Measurements from ENCODE around the gene FEM1C. TPM values are rescaled to one million over a fixed set of nuclear protein-coding genes. Genes with fewer than 3 reads are reported as not detected.

The FEM1C gene
- total and polyA plus RNA-seq, 2 donors from 2014 or later = 4.3 to 18.6 TPM

GRCh38 chr5:115526604-115527003 lies 18.0 kb downstream of the FEM1C start:
- no peak for TF ChIP-seq CTCF (IDR thresholded peaks at IDR 0.05; ENCODE audit: borderline replicate concordance, extremely low read depth, insufficient read depth)
- H3K4me1 ChIP-seq (ENCODE audit: control insufficient read depth in 2 of 3, insufficient read depth in 2 of 3, low read depth in 1 of 3, low read length in 3 of 3) = peaks cover 0 to 6% (median 2%) of the 10 kb centered on the region in 3 donors
- H3K27me3 ChIP-seq (ENCODE audit: control insufficient read depth, insufficient read depth, low read length) = no peaks in the 10 kb centered on the region
- H3K4me3 ChIP-seq (ENCODE audit: low read length in 3 of 3) = no peak overlapping the region
- no peak overlapping the region for H3K9ac ChIP-seq (ENCODE audit: low read length in 3 of 3)
- no peak overlapping the region for H3K27ac ChIP-seq (ENCODE audit: low read depth in 2 of 2, low read length in 2 of 2)
- FAIRE-seq (no peak), DNase-seq (no peak)
- no peaks in the 10 kb centered on the region for H3K9me3 ChIP-seq (ENCODE audit: control insufficient read depth in 2 of 3, insufficient read depth in 1 of 3, low read length in 3 of 3)
- peaks cover 3 to 14% (median 7%) of the 10 kb centered on the region in 3 donors for H3K36me3 ChIP-seq (ENCODE audit: control insufficient read depth in 2 of 3, insufficient read depth in 3 of 3, low read length in 3 of 3)
- intact Hi-C loops (cut with DNase I) = no loop called here

- FAIRE-seq = no peak
These were observed 20.3 kb downstream of the FEM1C start for GRCh38 chr5:115524199-115524847.

GRCh38 chr5:115522832-115523403 lies 21.7 kb downstream of the FEM1C start:
- H3K4me1 ChIP-seq (ENCODE audit: control insufficient read depth in 2 of 3, insufficient read depth in 2 of 3, low read depth in 1 of 3, low read length in 3 of 3) = peaks cover 0 to 6% (median 2%) of the 10 kb centered on the region in 3 donors
- TF ChIP-seq CTCF (IDR thresholded peaks at IDR 0.05; ENCODE audit: borderline replicate concordance, extremely low read depth, insufficient read depth) = no peak
- no peak overlapping the region for H3K4me3 ChIP-seq (ENCODE audit: low read length in 3 of 3)
- FAIRE-seq (no peak), DNase-seq (no peak)
- H3K36me3 ChIP-seq (ENCODE audit: control insufficient read depth in 2 of 3, insufficient read depth in 3 of 3, low read length in 3 of 3) = peaks cover 3 to 14% (median 7%) of the 10 kb centered on the region in 3 donors
- no peaks in the 10 kb centered on the region for H3K27me3 ChIP-seq (ENCODE audit: control insufficient read depth, insufficient read depth, low read length)
- H3K9ac ChIP-seq (ENCODE audit: low read length in 3 of 3) = no peak overlapping the region
- no peaks in the 10 kb centered on the region for H3K9me3 ChIP-seq (ENCODE audit: control insufficient read depth in 2 of 3, insufficient read depth in 1 of 3, low read length in 3 of 3)
- intact Hi-C loops (cut with DNase I) = no loop called here
- H3K27ac ChIP-seq (ENCODE audit: low read depth in 2 of 2, low read length in 2 of 2) = no peak overlapping the region

More at GRCh38 chr5:115524199-115524847, 20.3 kb downstream of the FEM1C start:
- Histone ChIP-seq H3K9me3 (ENCODE audit: control insufficient read depth in 2 of 3, insufficient read depth in 1 of 3, low read length in 3 of 3) (no peaks in the 10 kb centered on the region), H3K36me3 (ENCODE audit: control insufficient read depth in 2 of 3, insufficient read depth in 3 of 3, low read length in 3 of 3) (peaks cover 3 to 14% (median 7%) of the 10 kb centered on the region in 3 donors), H3K27ac (ENCODE audit: low read depth in 2 of 2, low read length in 2 of 2) (no peak overlapping the region), H3K4me1 (ENCODE audit: control insufficient read depth in 2 of 3, insufficient read depth in 2 of 3, low read depth in 1 of 3, low read length in 3 of 3) (peaks cover 0 to 6% (median 2%) of the 10 kb centered on the region in 3 donors), H3K27me3 (ENCODE audit: control insufficient read depth, insufficient read depth, low read length) (no peaks in the 10 kb centered on the region), H3K4me3 (ENCODE audit: low read length in 3 of 3) (no peak overlapping the region), H3K9ac (ENCODE audit: low read length in 3 of 3) (no peak overlapping the region)
- TF ChIP-seq CTCF (IDR thresholded peaks at IDR 0.05; ENCODE audit: borderline replicate concordance, extremely low read depth, insufficient read depth) = no peak
- DNase-seq = no peak
- intact Hi-C loops (cut with DNase I) = no loop called here
